Non-pigmented ciliary epithelial cell (primary cell): Measurements from ENCODE around the gene RESP18.
"Not testable (repeated sequence)": the region's sequence is repeated elsewhere in the genome, so short reads cannot be mapped to it uniquely, and the experiment has no call there.

Experiments used
- DNase-seq: peaks from one replicate; pipeline ENCODE4 v3.0.0-alpha.2; 2010; ENCODE audit warnings: low read depth

RESP18 gene

DNA sequence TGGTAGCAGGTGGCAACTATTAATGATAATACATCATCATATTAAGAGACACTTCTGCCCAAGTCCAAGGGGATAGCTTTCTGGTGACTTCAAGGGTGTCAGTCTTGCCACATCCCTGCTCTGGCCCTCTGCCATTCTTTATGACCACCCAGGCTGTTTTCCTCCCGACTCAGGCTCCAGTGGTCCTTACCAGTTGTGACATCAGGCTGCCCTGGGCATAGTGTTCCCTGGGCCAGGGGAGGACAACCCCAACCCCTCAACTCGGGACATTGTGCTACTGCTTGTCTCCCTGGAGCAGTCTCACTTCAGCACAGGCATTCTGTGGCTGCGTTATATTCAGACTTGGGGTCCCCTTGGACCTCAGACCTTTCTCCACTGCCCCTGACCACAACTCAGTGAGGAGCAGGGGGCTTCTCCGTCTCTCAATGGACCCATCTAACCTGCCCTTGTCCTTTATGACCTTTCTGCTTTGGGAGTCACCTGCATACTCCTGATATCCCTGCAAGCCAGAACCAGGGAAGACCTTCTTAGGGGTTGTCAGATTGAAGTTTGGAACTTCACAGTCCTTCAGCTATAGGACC is 40.5 kb downstream of the RESP18 start:
- DNase-seq = no peak

DNA sequence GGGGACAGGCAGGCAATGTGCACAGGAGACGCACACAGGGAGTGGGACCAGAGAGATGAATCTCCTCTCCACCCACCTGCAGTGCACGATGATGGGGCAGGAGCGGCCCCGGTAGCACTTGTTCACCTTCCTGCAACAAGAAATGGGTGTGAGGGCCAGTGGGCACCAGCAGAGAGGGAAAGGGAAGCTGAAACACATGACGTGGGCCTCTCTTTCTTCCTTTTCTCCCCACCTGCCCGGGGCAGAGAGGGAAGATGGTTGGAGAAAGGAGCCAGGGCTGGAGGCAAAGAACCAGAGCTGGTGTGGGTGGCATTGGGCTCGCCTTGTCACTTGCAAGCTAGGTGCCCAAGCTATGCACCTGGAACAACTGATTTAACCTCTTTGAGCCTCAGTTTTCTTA is 41.1 kb downstream of the RESP18 start:
- no peak for DNase-seq

DNA sequence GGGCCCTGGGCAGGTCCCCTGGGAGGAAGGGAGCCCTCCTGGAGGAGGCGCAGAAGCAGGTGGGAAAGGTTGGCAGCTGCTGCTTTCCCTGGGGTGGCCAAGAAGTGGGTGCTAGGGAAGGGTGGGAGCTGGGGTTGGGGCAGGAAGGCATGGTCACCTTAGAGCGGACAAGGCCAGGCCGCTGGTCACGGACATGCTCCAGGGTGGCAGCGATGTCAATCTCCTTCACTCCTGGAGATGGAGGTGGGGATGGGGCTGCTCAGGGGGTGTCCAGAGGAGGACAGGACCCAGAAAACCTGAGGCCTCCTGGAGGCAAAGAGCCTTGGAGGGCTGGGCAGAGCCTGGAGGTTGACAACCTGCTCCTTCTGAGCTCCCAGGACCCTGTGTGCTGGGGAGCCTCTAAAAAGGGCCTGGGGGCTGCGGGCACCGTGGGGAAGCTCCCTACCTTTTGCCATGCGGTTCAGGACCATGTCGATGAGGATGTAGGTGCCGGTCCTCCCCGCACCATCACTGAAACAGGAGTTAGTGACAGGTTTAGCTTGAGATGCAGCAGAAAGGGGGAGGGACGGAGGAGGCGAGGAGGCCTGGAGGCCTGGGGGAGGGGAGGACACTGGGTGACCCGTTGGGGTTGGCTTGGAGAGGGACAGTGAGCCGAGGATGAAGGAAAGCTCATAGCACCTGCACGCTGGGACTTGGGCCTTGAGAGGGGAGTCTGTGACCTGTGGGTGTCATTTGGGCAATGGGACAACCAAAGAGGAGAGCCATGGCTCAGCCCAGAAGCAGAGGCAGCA is 42.0 kb downstream of the RESP18 start:
- no peak for DNase-seq

DNA sequence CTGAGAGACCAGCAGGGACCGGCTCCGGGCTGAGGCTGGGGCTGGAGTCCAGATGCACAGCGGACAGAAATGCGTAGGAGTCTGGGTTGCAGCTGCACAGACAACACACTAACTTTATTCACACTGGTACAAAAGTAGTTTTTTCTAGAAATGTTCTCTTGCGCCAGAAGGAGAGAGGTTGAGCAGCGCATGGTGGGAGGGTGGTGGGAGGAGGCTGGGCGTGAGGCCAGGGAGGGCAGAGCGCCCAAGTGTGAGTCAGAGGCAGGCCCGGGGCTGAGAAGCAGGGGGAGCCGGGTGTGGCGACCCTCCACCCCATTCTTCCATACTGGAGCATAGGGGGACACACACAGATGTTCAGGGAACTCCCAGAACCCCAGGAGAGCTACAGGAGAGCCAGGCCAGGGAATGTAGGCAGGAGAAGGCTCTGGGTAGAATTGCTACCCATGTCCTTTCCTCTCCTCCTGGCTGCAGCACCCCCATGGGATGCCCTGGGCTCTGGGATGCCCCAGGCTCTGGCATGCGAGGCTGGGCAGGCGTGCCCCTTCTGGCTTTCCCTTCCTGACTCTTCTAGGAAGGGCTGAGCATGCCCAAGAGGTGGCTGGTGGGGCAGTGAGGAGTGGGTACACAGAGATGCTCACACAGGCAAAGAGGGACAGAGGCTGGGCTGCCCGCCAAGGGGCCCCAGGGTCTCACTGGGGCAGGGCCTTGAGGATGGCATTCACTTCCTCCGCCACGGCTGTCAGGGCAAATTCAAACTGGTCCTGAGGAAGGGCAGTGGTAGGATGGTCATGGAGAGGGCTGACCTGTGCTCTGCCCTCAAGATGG is 42.8 kb downstream of the RESP18 start:
- peak; percentile 65 for DNase-seq

DNA sequence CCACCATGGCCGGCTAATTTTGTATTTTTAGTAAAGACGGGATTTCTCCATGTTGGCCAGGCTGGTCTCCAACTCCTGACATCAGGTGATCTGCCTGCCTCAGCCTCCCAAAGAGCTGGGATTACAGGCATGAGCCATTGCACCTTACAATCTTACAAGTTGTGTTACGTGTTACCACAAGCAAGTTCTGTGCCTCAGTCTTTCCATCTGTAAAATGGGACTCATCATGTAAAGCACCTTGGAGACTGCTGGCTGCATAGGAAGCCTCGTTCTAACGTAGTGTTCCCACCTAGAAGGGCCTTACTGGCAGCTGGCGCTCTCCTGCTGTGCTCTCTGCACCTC is 43.4 kb downstream of the RESP18 start:
- DNase-seq = no peak

DNA sequence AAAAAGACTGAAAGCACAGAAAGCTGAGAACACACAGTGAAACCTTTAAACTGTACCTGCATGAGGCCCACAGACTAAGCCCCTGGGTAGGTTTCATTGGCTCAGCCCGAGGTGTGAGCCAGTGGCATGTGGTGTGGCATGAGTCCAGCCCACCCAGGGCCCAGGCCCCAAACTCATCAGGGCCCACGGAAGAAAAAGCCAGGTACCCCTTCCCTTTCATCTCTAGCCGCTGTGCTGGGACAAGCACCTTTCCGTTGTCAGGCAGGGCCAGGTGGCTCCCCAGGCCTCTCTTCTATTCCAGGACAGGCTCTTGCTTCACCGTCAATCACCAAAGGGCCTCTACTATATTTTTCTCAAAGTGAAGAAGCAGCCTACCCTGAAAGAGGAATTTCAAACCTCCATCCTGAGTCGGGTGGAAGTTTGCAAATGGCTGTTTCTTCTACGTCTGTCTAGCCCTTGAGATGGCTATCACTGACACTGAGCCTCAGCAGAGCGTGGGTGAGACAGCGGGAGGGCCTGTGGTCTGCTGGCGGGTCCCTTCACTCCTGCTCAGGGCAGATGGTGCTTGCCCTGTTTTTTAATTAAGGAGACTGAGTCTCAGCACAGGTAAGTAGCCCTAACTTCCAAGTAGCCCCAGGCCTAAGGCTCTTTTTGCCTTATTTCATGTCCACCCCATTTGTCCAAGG is 44.8 kb downstream of the RESP18 start:
- DNase-seq = no peak

DNA sequence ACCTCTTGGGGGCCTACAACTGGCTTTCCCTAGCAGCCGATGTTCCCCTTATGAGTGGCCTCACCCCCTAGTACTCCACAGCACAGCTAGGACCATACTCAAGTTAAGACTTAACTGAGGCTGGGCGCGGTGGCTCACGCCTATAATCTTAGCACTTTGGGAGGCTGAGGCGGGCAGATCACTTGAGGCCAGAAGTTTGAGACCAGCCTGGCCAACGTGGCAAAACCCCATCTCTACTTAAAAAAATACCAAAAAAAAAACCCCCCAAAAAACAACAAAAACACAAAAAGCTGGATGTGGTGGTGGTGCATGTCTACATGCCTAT is 45.5 kb downstream of the RESP18 start:
- DNase-seq = not testable (repeated sequence)

DNA sequence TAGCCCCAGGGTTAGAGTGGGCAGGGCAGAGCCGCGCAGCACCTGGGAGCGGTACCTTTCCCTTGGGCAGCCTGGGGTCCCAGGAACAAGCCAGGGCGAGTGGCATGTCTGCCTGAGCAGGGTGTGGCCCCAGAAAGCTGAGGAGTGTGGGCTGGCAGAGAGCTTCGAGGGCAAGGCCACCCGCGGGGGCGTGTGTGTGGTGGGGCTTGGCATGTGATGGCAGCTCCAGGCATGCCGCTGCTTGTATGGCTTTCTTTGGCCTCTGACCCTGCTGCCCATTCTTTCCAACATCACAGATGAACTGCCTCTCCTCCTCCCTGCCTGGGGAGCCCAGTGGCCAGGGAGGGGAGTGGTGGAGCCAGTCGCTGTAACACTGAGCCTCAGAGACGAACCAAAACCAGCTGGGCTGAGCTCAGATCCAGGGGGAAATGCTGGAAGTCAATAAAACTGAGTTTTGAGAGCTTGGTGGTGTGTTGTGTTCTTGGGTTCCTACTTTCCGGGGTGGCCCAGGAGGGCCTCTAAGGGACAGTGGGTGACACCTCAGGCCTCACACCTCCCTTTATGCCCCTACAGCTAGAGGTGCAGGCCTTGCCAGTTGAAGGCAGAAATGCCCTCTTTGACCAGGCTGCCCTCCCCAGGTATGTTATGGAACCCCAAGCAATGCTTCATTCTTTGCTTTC is 46.0 kb downstream of the RESP18 start:
- DNase-seq = no peak

DNA sequence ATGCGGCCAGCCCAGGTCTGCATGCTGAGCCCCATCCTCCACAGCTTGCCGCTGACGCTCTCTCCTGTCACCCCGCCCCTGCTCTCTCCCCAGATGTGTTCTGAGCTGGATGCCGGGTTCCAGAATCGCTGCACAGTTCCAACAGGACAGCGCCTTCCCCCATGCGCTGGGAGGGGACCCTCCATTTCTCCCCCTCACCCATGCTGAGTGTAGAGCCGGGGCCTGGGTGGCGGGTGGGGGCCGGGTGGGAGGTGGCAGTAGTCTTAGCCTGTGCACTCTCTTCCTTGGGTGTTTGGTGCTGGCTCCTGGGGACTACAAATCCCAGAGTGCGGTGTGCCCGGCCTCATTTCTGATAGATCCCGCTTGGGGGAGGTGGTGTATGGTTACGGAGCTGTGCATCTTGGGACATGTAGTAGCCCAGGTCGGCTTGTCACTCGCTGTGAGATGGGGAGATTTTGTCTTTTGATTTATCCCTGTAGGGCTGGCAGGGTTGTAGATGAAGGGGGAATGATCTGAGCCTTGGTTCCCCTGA is 46.6 kb downstream of the RESP18 start:
- no peak for DNase-seq

DNA sequence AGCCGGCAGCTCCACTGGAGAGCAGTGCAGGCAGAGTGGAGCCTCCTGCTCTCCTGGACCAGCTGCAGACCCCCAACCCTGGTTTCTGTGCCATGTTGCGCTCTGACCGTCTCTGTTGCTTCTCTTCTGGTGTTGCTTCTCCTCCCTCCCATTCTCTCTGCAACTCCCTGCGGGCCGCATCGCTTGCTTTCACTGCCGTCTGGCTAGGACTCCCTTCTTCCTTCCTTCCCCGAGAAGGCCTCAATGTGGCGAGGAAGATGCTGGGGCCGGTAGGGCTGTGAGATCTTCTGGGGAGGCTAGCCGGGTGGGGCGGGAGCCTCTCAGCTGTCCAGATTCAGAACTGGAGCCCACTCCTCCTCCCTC is 47.2 kb downstream of the RESP18 start:
- no peak for DNase-seq

DNA sequence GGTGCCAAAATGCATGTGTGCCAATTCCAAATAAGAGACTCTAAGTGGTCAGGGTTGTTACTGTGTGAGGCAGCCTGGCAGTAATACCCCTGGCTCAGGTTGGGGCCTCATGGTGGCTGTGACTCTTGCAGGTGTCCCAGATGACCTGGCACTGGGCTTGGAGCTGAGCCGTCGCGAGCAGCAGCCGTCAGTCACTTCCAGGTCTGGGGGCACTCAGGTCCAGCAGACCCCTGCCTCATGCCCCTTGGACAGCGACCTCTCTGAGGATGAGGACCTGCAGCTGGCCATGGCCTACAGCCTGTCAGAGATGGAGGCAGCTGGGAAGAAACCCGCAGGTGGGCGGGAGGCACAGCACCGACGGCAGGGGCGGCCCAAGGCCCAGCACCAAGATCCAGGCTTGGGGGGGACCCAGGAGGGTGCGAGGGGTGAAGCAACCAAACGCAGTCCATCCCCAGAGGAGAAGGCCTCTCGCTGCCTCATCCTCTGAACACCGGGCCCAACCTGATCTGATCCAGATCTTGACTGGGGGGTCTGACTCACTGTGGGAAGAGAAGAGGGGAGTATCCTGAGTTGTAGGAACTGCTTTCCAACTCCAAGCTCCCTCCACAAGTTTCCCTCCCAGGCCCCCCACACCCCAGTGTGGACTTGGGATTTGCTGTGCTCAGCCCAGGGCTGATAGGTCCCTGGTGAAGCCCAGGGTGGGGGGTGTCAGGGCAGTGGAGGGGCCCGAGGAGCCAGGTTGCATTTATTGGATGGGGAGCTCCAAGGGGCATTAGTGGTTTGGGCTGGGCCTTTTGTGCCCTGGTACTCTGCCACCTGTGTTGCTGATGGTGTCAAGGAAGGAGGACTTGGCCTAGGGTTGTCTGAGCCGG is 47.8 kb downstream of the RESP18 start:
- no peak for DNase-seq

DNA sequence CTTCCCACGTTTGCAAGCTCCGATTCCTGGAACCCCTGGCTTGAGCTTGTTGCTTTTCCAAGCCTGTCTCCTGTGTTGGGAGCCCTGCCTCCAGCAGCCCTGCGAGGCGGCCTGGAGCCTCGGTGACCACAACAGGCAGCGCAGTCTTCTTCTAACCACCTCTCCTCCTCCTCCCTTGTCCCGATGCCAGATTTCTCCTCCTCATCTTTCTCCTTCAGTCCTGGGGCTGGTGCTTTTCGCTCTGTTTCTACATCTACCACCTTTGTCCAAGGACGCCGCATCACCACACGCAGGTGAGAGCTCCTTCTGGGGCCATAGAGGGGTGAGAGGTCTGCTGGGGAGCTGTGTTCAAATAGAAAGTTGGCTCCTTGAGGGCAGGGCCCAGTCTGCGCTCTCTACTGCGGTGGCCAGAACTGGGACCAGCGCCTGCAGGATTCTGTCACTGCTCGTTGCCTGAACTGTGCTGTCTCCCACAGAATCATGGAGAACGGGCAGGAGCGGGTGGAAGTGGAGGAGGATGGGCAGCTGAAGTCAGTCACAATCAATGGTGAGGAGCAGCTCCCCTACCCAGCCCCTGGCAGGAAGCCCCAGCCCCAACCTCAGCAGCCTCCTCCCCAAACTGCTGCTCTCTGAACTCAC is 49.5 kb downstream of the RESP18 start:
- DNase-seq = no peak

DNA sequence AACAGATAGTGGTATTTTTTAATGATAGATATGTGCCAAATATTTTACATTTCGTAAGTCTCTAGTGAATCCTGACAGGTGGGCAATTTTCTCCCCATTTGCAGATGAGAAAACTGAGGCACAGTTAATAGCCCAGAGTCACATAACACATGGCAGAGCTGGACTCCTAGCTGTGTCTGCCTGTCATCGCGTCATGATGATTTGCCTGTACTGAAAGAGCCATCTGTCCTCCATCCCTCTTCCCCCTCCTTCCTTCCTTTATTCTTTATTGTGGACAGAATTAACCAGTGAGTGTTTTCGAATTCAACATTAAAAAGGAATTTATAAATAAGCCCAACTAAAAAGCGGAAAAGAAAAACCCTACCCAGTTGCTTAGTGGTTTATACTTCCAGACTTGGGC is 50.2 kb downstream of the RESP18 start:
- DNase-seq = no peak

DNA sequence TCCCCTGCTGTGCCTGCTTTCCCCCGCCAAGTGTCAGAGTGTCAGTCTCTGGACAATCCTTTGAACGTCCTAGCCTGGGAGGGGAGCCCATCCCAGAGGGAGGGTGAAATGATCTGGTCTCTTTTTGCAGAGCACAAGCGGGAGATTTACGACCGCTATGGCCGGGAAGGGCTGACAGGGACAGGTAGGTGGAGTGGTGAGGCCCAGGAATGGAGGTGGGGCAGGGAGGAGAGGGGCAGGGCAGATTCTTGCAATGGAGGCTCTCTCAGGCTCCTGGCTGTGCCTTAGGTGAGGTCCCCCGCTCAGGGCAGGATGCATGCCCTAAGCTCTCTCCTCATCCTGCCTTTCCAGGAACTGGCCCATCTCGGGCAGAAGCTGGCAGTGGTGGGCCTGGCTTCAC is 51.0 kb downstream of the RESP18 start:
- DNase-seq = no peak

DNA sequence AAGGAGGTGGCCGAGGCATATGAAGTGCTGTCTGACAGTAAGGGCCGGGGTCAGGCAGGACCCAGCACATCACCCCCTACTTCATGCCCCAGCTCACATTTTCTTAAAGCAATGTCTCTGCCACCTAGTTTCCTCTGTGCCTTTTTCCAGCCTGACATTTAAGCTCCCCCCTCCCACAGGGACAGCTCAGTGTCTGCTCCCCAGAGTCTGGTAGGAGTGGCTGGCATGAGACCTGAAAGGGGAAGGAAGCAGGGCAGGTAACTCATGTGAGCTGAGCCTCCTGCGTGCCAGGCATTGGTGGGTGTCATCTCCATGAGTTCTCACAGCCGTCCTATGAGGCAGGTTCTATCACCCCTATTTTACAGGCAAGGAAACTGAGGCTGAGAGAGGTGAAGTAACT is 51.9 kb downstream of the RESP18 start:
- DNase-seq = no peak

DNA sequence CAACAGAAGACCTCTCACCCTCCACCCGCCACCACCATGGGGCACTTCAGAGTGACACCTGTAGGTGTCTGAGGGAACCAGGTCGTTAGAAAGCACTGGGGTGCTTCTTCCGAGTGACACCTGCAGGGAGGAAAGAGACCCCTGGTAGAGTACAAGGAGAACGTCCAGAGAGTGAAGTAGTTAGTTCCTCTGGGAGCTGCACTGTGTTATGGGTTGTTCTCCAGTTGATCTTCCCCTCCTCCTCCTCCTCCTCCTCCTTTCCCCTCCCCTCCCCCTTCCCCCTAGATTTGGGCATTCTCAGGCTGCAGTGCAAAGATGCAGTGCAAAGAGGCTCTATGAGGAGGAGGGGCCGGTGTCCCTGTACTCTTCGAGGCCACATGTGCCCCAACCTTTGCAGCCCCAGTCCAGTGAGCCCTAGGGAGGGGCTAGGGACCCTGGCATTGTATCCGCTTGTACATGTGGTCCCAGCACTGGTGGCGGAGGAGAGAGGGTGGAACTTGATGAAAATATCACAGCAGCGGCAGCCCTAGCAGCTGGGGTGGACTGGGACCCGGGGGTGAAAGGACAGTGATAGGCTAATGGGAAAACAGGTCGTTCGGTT is 52.5 kb downstream of the RESP18 start:
- DNase-seq = no peak

DNA sequence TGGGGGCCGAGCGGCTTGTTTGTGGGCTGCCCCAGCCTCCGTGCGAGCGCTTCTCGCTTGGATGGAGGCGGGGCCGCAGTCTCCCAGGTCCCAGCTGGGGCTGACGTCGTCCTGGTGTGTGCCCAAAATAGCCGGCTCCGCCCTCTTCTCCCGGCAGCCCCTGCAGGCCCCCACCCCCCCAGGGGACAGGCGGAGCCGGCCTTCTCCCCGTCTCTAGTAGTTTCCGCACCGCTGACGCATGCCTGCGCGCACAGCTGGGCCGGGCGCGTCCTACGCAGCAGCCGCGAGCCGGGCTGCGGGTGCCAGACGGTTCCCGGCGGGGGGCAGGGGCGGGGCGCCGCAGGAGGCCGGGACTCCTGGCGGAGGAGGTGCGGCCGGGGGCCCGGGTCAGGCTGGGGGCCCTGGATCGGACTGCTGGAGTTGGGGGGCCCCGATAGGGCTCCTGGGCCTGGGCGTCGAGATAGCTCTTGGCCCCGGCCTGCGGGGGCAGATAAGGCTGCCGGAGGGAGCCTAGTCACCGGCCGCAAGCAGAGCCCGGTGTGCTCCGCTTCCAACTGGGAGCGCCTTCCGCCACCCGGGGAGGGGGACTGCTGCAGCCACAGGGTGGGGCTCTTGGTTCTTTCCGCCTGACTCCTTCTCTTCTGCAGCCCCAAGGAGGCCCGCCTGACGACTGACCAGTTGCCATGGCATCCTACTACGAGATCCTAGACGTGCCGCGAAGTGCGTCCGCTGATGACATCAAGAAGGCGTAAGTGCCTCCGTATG is 53.2 kb downstream of the RESP18 start, which contains the start of gene DNAJB2:
Gene DNAJB2, plus strand, starts transcription at position 216 of the 765 bp plus-strand sequence. Its CDS starts 468 bp downstream, at position 684.
- DNase-seq = peak; percentile 76

DNA sequence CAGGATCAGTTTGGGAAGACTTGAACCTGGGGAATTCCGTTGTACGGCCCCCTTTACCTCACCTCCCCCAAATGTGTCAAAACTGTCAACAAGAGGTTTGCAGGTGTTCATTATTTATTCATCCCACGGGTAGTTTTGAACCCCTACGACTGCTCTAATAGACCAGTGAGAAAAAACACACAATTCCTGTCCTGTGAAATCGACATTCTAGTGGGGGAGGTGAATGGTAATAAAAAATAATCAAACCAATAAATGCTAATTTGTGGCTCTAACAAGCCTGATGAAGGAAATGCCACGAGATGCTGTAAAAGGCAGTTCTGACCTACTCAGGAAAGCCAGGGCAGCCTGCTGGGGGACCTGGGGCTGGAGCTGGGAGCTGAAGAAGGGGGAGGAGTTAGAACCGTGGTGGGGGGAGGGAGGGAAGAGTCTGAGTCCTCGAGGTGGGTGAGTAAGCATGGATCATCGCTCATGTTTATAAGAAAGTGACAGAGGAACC is 53.8 kb downstream of the RESP18 start:
- peak; percentile 95 for DNase-seq
